ENCODE results near the gene LYSMD3. TPM values are rescaled to one million over a fixed set of nuclear protein-coding genes. Genes with fewer than 3 reads are reported as not detected.

LYSMD3 gene
- total and polyA plus RNA-seq, 9 donors = 10.9 to 21.7 (median 15.9) TPM

GRCh38 chr5:90561766-90562165 is 32.4 kb upstream of the LYSMD3 start:
- no peak for DNase-seq
- Histone ChIP-seq H3K4me3 (ENCODE audit: low read length) (no peak overlapping the region), H3K27ac (ENCODE audit: low read length) (no peak overlapping the region), H3K9me3 (replicated peaks; ENCODE audit: control insufficient read depth, low read depth, low read length) (no peaks in the 10 kb centered on the region), H3K4me1 (ENCODE audit: control insufficient read depth, insufficient read depth, low read length) (peaks cover 7% of the 10 kb centered on the region), H3K27me3 (ENCODE audit: control insufficient read depth, insufficient read depth, low read length) (peaks cover 20% of the 10 kb centered on the region), H3K36me3 (ENCODE audit: control insufficient read depth, insufficient read depth, low read length) (no peaks in the 10 kb centered on the region)
- no CpG with 5 or more reads among the region's 1 CpG for WGBS (ENCODE audit: insufficient coverage)

GRCh38 chr5:90560771-90561170 is 31.4 kb upstream of the LYSMD3 start:
- peaks cover 23% of the 10 kb centered on the region for H3K27me3 ChIP-seq (ENCODE audit: control insufficient read depth, insufficient read depth, low read length)
- DNase-seq = no peak
- H3K4me3 ChIP-seq (ENCODE audit: low read length) = no peak overlapping the region

GRCh38 chr5:90558344-90559192 is 29.2 kb upstream of the LYSMD3 start, which contains the start of gene ADGRV1:
TSS of gene ADGRV1 (plus strand) at chr5:90558797. CDS start at chr5:90558896, 99 bp downstream.
- DNase-seq = peak; percentile 25
- Histone ChIP-seq H3K36me3 (ENCODE audit: control insufficient read depth, insufficient read depth, low read length) (no peaks in the 10 kb centered on the region), H3K9me3 (replicated peaks; ENCODE audit: control insufficient read depth, low read depth, low read length) (no peaks in the 10 kb centered on the region), H3K27me3 (ENCODE audit: control insufficient read depth, insufficient read depth, low read length) (peaks cover 27% of the 10 kb centered on the region), H3K4me1 (ENCODE audit: control insufficient read depth, insufficient read depth, low read length) (peaks cover 7% of the 10 kb centered on the region), H3K27ac (ENCODE audit: low read length) (no peak within 1 kb of the TSS), H3K4me3 (ENCODE audit: low read length) (peak within 1 kb of the TSS; percentile 4)
- under 1% methylated on average over 40 of the region's 60 CpGs for WGBS (ENCODE audit: insufficient coverage)

More at GRCh38 chr5:90560771-90561170, 31.4 kb upstream of the LYSMD3 start:
- no peak overlapping the region for H3K27ac ChIP-seq (ENCODE audit: low read length)
- peaks cover 7% of the 10 kb centered on the region for H3K4me1 ChIP-seq (ENCODE audit: control insufficient read depth, insufficient read depth, low read length)
- H3K36me3 ChIP-seq (ENCODE audit: control insufficient read depth, insufficient read depth, low read length) = no peaks in the 10 kb centered on the region
- WGBS (ENCODE audit: insufficient coverage) = no CpG with 5 or more reads among the region's 2 CpGs
- H3K9me3 ChIP-seq (replicated peaks; ENCODE audit: control insufficient read depth, low read depth, low read length) = no peaks in the 10 kb centered on the region

- WGBS (ENCODE audit: insufficient coverage) = no CpG with 5 or more reads among the region's 3 CpGs
- Histone ChIP-seq H3K4me1 (ENCODE audit: control insufficient read depth, insufficient read depth, low read length) (peaks cover 7% of the 10 kb centered on the region), H3K27ac (ENCODE audit: low read length) (no peak overlapping the region), H3K27me3 (ENCODE audit: control insufficient read depth, insufficient read depth, low read length) (peaks cover 27% of the 10 kb centered on the region), H3K36me3 (ENCODE audit: control insufficient read depth, insufficient read depth, low read length) (no peaks in the 10 kb centered on the region), H3K4me3 (ENCODE audit: low read length) (no peak overlapping the region), H3K9me3 (replicated peaks; ENCODE audit: control insufficient read depth, low read depth, low read length) (no peaks in the 10 kb centered on the region)
- DNase-seq = no peak
These were observed 28.5 kb upstream of the LYSMD3 start for GRCh38 chr5:90557871-90558270.

GRCh38 chr5:90557391-90557790 is 28.0 kb upstream of the LYSMD3 start:
- no peaks in the 10 kb centered on the region for H3K36me3 ChIP-seq (ENCODE audit: control insufficient read depth, insufficient read depth, low read length)
- H3K4me3 ChIP-seq (ENCODE audit: low read length) = no peak overlapping the region
- H3K27me3 ChIP-seq (ENCODE audit: control insufficient read depth, insufficient read depth, low read length) = peaks cover 27% of the 10 kb centered on the region
- 18% methylated on average over 4 of the region's 9 CpGs for WGBS (ENCODE audit: insufficient coverage)
- no peak for DNase-seq
- peaks cover 7% of the 10 kb centered on the region for H3K4me1 ChIP-seq (ENCODE audit: control insufficient read depth, insufficient read depth, low read length)
- no peak overlapping the region for H3K27ac ChIP-seq (ENCODE audit: low read length)
- no peaks in the 10 kb centered on the region for H3K9me3 ChIP-seq (replicated peaks; ENCODE audit: control insufficient read depth, low read depth, low read length)

- Histone ChIP-seq H3K4me3 (ENCODE audit: low read length) (no peak overlapping the region), H3K27me3 (ENCODE audit: control insufficient read depth, insufficient read depth, low read length) (peaks cover 24% of the 10 kb centered on the region), H3K9me3 (replicated peaks; ENCODE audit: control insufficient read depth, low read depth, low read length) (no peaks in the 10 kb centered on the region), H3K36me3 (ENCODE audit: control insufficient read depth, insufficient read depth, low read length) (no peaks in the 10 kb centered on the region), H3K4me1 (ENCODE audit: control insufficient read depth, insufficient read depth, low read length) (peaks cover 7% of the 10 kb centered on the region), H3K27ac (ENCODE audit: low read length) (no peak overlapping the region)
- DNase-seq = no peak
These were observed 26.3 kb upstream of the LYSMD3 start for GRCh38 chr5:90555666-90556065.

GRCh38 chr5:90554358-90555006 is 25.1 kb upstream of the LYSMD3 start:
- no peak for DNase-seq
- Histone ChIP-seq H3K4me1 (ENCODE audit: control insufficient read depth, insufficient read depth, low read length) (peaks cover 7% of the 10 kb centered on the region), H3K4me3 (ENCODE audit: low read length) (no peak overlapping the region), H3K9me3 (replicated peaks; ENCODE audit: control insufficient read depth, low read depth, low read length) (no peaks in the 10 kb centered on the region), H3K36me3 (ENCODE audit: control insufficient read depth, insufficient read depth, low read length) (no peaks in the 10 kb centered on the region), H3K27me3 (ENCODE audit: control insufficient read depth, insufficient read depth, low read length) (peaks cover 24% of the 10 kb centered on the region), H3K27ac (ENCODE audit: low read length) (no peak overlapping the region)
- 60% methylated on average over 1 of the region's 4 CpGs for WGBS (ENCODE audit: insufficient coverage)

- no peaks in the 10 kb centered on the region for H3K36me3 ChIP-seq (ENCODE audit: control insufficient read depth, insufficient read depth, low read length)
- H3K4me1 ChIP-seq (ENCODE audit: control insufficient read depth, insufficient read depth, low read length) = peaks cover 6% of the 10 kb centered on the region
- no peak overlapping the region for H3K27ac ChIP-seq (ENCODE audit: low read length)
- H3K4me3 ChIP-seq (ENCODE audit: low read length) = no peak overlapping the region
- peaks cover 20% of the 10 kb centered on the region for H3K27me3 ChIP-seq (ENCODE audit: control insufficient read depth, insufficient read depth, low read length)
- DNase-seq = no peak
- no peaks in the 10 kb centered on the region for H3K9me3 ChIP-seq (replicated peaks; ENCODE audit: control insufficient read depth, low read depth, low read length)
These were observed 24.3 kb upstream of the LYSMD3 start for GRCh38 chr5:90553711-90554110.

- Histone ChIP-seq H3K27ac (ENCODE audit: low read length) (no peak overlapping the region), H3K9me3 (replicated peaks; ENCODE audit: control insufficient read depth, low read depth, low read length) (no peaks in the 10 kb centered on the region), H3K4me1 (ENCODE audit: control insufficient read depth, insufficient read depth, low read length) (no peaks in the 10 kb centered on the region), H3K4me3 (ENCODE audit: low read length) (no peak overlapping the region), H3K36me3 (ENCODE audit: control insufficient read depth, insufficient read depth, low read length) (no peaks in the 10 kb centered on the region), H3K27me3 (ENCODE audit: control insufficient read depth, insufficient read depth, low read length) (peaks cover 6% of the 10 kb centered on the region)
- WGBS (ENCODE audit: insufficient coverage) = 86% methylated on average over 4 of the region's 5 CpGs
- DNase-seq = no peak
These were observed 22.0 kb upstream of the LYSMD3 start for GRCh38 chr5:90551376-90551775.

GRCh38 chr5:90550963-90551362 is 21.6 kb upstream of the LYSMD3 start:
- no peak overlapping the region for H3K27ac ChIP-seq (ENCODE audit: low read length)
- WGBS (ENCODE audit: insufficient coverage) = no CpG with 5 or more reads among the region's 3 CpGs
- no peaks in the 10 kb centered on the region for H3K9me3 ChIP-seq (replicated peaks; ENCODE audit: control insufficient read depth, low read depth, low read length)
- no peaks in the 10 kb centered on the region for H3K4me1 ChIP-seq (ENCODE audit: control insufficient read depth, insufficient read depth, low read length)
- no peak for DNase-seq
- H3K36me3 ChIP-seq (ENCODE audit: control insufficient read depth, insufficient read depth, low read length) = no peaks in the 10 kb centered on the region
- peaks cover 4% of the 10 kb centered on the region for H3K27me3 ChIP-seq (ENCODE audit: control insufficient read depth, insufficient read depth, low read length)
- H3K4me3 ChIP-seq (ENCODE audit: low read length) = no peak overlapping the region
